Right ventricle myocardium superior (tissue), 1 donor: ENCODE results near the gene ZNF528. TPM values are rescaled to one million over a fixed set of nuclear protein-coding genes. Genes with fewer than 3 reads are reported as not detected.

Experiments
- total RNA-seq: library from RNA; stranded (reverse); fragmentation: NEBNext Ultra II Directional; extraction: Animal tissue kit (Norgen Biotek cat#: 25700); gene quantifications from one replicate; pipeline ENCODE4 v1.2.1, GENCODE V29; 2021
- donor health status: DM: no; HTN: yes; CAD: no; lungs with severe emphysema.

Gene ZNF528
- total RNA-seq, 1 donor from 2014 or later: 10.8 TPM

Other genes starting within 250 kb of the ZNF528 start
- gene ZNF836, start 226.2 kb upstream of the ZNF528 start, total RNA-seq: 7.0 TPM
- gene PPP2R1A, start 207.8 kb upstream of the ZNF528 start, total RNA-seq: 339 TPM
- 11.1 TPM for gene ZNF766, start 128.3 kb upstream of the ZNF528 start, total RNA-seq
- gene ZNF480, start 100.7 kb upstream of the ZNF528 start, total RNA-seq: 15.9 TPM
- gene ZNF610, start 61.6 kb upstream of the ZNF528 start, total RNA-seq: 3.0 TPM
- gene ZNF880, start 27.9 kb upstream of the ZNF528 start, total RNA-seq: 19.4 TPM
- 0.43 TPM for gene ZNF534, start 31.3 kb downstream of the ZNF528 start, total RNA-seq
- 2.6 TPM for gene ZNF578, start 55.7 kb downstream of the ZNF528 start, total RNA-seq
- gene ZNF808, start 129.8 kb downstream of the ZNF528 start, total RNA-seq: 32.6 TPM
- 15.6 TPM for gene ZNF701, start 172.4 kb downstream of the ZNF528 start, total RNA-seq
- 15.6 TPM for gene ZNF83, start 240.5 kb downstream of the ZNF528 start, total RNA-seq